Activated T-cell treated with anti-CD3 and anti-CD28 coated beads, Interleukin-2, amount 50 U/mL, for 48 hours (primary cell): ENCODE measurements around the gene AVP.
"Not testable (repeated sequence)": the region's sequence is repeated elsewhere in the genome, so short reads cannot be mapped to it uniquely, and the experiment has no call there.

Experiments
- DNase-seq, 2 experiments: peaks; one replicate each; pipeline ENCODE4 v3.0.0-alpha.2; 2020

Gene AVP, protein sequence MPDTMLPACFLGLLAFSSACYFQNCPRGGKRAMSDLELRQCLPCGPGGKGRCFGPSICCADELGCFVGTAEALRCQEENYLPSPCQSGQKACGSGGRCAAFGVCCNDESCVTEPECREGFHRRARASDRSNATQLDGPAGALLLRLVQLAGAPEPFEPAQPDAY

DNA sequence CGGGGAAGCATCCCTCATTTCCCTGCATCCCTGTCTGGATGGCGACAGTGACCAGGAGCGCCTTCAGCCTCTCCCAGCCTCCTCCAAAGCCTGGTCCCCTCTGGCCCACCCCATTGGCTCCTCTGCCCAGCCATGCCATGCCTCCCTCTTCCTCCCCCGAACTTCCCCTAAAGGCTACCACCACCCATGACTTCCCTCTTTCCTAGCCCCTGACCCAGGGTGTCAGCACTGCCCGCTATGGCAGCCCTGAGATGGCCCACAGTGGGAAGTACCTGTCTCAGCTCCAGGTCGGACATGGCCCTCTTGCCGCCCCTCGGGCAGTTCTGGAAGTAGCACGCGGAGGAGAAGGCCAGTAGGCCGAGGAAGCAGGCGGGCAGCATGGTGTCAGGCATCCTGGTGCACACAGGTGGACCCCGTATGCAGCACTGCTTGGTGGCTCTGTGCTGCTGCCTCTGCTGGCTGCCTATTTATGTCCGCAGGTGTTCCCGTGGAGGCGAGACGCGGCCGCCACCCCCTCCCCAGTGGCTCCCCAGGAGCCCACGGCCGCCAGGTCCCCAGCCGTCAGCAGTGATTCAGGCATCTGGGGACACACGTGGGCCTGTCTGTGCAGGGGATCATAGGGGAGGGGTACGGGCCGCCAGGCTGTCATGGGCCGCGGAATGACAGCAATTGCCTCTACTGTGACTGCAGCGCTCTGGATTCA, at the start of gene AVP:
Gene AVP (minus strand): TSS at position 442 of the 703 bp plus-strand sequence. CDS start 50 bp downstream, at position 392.
- DNase-seq = no peak

DNA sequence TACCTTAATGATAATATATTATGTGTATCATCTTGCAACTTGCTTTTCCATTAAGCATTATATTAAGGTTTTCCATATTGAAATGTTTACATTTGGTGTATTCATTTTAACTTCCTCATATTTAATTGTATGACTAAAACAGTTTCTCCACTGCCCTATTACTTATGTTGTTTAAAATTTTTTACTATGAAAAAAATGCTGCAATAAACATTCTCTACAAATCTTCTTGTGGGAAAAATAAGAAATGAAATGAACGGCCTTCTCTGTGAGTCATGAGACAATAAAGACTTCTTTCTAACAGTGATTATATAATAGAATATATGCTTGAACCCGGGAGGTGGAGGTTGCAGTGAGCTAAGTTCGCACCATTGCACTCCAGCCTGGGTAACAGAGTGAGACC, 49.6 kb upstream of the AVP start:
- DNase-seq = no peak

DNA sequence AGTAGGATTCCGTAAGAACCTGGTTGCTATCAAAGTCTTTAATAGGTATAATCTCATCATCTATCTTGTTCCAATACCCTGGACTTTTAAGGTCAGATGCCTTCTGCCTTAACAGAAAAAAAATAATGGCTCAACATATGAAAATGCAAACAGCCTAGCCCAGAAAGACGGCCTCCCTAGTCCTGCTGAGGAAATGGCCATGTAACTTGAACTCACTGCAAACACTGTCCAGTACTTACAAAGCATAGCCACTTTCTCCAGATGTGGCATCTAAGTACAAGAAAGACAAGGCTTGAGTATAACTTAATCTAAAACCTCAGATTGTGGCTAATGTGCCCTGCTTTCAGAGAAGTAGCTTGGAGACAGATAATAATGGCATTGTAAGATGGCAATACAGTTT, 48.6 kb upstream of the AVP start:
- no peak for DNase-seq

DNA sequence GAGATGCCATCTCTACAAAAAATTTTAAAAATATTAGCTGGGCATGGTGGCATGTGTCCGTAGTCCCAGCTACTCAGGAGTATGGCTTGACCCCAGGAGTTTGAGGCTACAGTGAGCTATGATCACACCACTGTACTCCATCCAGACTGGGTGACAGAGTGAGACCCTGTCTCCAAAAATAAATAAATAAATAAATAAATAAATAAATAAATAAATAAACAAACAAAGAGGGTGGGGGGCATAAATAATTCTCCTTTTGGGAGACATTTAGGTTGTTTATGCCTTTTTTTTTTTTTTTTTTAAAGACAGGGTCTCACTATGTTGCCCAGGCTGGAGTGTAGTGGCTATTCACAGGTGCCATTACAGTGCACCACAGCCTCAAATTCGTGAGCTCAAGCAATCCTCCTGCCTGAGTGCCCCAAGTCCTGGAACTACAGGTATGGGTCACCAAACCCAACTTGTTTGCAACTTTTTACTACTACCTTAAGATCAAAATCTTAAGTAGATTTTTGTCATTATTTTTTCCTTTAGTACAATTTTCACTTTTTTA, 45.6 kb upstream of the AVP start:
- no peak for DNase-seq

DNA sequence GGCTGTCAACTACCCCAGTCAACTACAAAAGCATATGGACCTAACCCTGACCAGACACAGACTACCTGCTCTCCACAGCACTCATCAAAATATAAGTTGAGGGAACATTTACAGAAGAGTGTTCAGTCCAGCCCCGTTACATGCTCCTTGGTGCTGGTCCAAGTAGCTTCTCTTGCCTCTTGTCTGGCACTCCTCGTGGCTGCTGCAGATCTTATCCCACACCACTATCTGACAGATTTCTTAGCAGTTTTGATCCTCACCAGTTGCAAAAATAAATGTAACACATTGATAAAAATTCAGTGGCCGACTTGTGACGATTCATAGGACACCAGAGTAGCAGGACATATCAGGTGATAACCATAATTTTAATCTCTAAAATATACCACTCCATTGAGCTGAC, 44.6 kb upstream of the AVP start:
- DNase-seq = no peak

DNA sequence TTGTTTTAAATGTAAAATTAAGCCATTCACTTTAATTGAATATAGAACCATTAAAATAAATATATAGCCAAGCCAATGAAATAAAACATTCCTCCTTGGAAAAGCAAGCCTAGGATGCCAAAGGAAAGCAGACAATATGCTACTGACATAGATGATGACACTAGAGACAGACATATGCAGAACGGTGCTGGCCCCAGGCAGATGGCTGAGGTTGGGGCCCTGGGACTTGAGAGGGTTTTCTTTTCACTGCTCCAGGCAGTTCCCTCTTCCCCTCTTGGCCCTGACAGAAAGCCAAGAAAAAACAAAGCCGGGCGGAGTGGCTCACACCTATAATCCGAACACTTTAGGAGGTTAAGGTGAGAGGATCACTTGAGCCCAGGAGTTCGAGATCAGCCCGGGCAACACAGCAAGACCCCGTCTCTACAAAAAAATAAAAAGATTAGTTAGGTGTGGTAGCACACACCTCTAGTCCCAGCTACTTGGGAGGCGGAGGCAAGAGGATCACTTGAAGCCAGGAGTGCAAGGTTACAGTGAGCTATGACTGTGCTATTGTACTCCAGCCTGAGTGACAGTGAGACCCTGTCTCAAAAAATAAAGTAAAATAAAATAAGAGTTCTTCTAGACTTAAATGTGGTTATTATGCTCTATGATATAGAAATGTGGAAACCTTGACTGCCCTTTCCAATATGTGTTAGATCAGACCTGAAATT, 43.9 kb upstream of the AVP start:
- DNase-seq = no peak

DNA sequence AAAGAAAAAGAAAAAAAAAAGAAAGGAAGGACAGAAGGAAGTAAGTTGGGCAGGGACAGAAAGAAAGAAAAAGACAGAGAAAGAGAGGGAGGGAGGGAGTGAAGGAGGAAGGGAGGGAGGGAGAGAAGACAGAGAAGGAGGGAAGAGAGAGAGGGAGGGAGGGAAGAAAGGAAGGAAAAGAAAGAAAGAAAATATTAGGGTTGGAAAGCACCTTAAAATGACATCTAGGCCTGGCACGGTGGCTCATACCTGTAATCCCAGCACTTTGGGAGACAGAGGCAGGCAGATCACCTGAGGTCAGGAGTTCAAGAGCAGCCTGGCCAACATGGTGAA, 42.0 kb upstream of the AVP start:
- DNase-seq = no peak

DNA sequence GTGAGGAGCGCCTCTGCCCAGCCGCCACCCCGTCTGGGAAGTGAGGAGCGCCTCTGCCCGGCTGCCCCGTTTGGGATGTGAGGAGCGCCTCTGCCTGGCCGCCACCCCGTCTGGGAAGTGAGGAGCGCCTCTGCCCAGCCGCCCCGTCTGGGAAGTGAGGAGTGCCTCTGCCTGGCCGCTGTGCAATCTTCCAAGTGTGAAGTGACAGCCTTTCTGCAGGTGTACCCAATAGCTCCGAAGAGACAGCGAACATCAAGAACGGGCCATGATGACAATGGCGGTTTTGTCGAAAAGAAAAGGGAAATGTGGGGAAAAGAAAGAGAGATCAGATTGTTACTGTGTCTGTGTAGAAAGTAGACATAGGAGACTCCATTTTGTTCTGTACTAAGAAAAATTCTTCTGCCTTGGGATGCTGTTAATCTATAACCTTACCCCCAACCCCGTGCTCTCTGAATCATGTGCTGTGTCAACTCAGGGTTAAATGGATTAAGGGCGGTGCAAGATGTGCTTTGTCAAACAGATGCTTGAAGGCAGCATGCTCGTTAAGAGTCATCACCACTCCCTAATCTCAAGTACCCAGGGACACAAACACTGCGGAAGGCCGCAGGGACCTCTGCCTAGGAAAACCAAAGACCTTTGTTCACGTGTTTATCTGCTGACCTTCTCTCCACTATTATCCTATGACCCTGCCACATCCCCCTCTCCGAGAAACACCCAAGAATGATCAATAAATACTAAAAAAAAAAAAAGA, 41.4 kb upstream of the AVP start:
- not testable (repeated sequence) for DNase-seq

DNA sequence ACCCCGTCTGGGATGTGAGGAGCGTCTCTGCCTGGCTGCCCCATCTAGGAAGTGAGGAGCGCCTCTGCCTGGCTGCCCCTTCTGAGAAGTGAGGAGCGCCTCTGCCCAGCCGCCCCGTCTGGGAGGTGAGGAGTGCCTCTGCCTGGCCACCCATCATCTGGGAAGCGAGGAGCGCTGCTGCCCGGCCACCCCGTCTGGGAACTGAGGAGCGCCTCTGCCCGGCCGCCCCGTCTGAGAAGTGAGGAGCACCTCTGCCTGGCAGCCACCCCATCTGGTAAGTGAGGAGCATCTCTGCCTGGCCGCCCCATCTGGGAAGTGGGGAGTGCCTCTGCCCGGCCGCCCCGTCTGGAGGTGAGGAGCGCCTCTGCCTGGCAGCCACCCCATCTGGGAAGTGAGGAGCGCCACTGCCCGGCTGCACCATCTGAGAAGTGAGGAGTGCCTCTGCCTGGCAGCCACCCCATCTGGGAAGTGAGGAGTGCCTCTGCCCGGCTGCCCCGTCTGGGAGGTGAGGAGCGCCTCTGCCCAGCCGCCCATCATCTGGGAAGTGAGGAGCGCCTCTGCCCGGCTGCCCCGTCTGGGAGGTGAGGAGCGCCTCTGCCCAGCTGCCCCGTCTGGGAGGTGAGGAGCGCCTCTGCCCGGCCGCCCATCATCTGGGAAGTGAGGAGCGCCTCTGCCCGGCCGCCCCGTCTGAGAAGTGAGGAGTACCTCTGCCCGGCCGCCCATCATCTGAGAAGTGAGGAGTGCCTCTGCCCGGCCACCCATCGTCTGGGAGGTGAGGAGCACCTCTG, 40.4 kb upstream of the AVP start:
- DNase-seq = not testable (repeated sequence)

DNA sequence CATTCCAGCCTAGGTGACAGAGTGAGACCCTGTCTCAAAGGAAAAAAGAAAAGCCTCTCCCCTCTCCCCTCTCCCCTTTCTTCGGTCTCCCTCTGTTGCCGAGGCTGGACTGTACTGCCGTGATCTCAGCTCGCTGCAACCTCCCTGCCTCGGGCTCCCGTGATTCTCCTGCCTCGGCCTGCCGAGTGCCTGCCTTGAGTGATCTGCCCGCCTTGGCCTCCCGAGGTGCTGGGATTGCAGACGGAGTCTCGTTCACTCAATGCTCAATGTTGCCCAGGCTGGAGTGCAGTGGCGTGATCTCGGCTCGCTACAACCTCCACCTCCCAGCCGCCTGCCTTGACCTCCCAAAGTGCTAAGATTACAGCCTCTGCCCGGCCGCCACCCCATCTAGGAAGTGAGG, 39.6 kb upstream of the AVP start:
- DNase-seq = not testable (repeated sequence)

DNA sequence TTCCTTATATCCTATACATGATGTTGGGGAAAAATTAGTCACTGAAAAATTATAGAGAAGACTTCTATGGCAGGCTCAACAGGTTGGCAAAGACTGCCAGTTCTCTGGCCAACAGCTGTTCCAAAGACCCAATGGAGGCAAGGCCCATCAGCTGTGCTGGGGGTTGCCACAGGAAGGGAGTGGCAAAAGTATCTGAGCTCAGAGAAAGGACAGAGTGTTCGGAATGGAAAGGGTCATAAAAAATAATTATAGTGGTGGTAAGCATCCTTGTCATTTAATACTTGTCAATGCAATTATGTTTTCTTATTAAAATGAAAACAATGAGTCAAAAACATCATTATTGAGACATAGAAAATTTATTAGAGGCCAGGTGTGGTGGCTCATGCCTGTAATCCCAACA, 39.0 kb upstream of the AVP start:
- DNase-seq = no peak

DNA sequence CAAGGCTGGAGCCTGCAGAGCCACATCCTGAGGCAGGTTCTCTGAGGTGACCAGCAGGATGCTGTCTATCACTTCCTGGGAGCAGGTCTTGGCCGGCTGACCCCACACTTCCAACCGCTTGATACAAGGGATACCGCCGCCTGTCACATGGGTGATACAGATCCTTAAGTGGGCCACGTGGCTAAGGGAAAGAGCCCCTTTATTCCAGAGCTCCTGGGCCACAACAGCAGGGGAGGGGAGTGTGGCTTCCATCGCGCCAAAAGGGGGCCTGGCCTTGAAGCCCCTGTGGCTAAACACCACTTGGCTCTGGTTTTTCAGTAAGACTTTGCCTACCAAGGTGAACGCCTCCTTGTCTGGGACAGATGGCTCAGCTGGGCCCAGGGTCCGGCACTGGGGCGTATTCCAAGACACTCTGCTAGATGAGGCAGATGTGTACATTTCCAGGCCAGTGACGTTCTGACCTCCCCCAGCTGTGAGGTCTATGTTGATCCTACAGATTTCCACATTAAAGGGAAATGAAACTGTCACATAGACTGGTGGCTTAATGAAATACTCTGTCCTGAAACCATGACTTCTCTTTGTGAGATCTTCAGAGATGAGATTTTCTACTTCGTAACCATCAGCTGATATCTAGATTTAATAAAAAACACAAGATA, 37.6 kb upstream of the AVP start:
- DNase-seq = no peak

DNA sequence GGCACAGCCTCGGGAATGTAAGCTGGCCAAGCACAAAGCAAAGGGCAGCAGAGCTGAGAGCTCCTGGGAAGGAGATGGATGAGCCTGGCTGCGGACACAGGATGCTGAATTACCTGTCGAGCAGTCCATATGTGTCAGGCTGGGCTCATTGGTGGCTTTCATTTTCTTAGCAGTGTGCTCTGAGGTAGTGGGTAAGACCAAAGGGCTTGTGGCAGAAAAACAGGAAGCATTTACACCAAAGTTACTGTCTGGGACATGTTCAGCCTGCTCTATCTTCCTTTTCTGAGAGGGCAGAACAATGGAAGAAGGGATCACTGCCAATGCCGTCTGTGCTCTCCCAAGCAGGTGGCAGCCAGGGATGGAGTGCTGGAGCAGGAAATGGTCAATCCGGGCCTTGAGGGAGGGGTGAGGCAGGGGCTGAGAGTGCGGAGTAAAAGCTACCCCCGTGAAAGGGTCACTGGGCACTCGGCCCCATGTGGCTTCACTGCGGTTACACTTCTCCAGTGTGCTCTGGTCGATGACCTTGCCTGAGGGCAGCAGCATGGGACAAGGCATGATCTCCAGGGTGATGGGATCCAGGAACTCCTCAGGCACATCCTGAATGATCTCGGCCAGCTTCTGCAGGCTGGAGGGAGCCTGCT, 36.9 kb upstream of the AVP start:
- DNase-seq = no peak

DNA sequence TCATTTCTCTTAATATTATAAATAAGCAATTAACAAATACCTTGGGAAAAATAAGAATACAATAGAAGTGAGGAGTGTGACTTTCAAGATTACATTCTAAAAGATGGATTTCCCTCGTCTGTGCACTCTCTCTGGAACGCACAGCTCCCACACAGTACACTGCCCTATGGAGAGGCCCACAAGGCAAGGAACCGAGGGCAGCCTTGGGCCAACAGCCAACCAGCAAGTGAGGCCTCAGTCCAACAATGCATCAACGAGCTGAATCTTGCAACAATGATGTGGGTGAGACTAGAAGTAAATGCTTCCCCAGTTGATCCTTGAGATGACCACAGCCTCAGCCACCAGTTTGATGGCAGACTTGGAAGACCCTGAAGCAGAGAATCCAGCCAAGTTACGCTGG, 34.5 kb upstream of the AVP start:
- no peak for DNase-seq

DNA sequence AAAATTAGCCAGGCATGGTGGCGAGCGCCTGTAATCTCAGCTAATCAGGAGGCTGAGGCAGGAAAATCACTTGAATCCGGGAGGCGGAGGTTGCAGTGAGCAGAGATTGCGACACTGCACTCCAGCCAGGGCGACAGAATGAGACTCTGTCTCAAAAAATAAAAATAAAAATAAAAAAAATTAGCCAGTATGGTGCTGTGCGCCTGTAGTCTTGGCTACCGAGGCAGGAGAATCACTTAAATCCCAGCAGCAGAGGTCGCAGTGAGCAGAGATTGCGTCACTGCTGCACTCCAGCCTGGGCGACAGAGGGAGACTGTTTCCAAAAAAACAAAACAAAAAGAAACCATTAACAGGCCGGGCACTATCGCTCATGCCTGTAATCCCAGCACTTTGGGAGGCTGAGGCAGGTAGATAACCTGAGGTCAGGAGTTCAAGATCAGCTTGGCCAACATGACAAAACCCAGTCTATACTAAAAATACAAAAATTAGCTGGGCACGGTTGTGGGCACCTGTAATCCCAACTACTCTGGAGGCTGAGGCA, 33.4 kb upstream of the AVP start:
- DNase-seq = peak in 1 of 2 experiments; percentile 50

DNA sequence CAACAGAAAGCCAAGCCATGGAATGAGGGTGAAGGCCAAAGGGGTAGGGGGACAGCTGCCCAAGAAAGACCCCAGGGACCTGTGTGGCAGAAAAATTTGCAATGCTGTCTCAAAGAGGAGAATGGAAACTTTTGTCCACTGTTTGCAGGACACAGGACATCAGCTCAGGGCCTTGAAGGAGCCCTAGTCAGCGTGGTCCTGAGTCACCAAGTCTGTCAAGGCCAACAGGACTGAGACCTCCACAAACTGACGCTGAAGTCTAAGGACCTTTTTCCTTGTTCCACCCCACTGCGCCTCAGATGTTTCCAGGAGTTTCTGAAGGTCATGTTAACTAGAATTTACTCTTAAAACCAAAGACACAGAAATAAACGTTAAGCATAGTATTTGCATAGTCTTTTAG, 31.8 kb upstream of the AVP start:
- no peak for DNase-seq

DNA sequence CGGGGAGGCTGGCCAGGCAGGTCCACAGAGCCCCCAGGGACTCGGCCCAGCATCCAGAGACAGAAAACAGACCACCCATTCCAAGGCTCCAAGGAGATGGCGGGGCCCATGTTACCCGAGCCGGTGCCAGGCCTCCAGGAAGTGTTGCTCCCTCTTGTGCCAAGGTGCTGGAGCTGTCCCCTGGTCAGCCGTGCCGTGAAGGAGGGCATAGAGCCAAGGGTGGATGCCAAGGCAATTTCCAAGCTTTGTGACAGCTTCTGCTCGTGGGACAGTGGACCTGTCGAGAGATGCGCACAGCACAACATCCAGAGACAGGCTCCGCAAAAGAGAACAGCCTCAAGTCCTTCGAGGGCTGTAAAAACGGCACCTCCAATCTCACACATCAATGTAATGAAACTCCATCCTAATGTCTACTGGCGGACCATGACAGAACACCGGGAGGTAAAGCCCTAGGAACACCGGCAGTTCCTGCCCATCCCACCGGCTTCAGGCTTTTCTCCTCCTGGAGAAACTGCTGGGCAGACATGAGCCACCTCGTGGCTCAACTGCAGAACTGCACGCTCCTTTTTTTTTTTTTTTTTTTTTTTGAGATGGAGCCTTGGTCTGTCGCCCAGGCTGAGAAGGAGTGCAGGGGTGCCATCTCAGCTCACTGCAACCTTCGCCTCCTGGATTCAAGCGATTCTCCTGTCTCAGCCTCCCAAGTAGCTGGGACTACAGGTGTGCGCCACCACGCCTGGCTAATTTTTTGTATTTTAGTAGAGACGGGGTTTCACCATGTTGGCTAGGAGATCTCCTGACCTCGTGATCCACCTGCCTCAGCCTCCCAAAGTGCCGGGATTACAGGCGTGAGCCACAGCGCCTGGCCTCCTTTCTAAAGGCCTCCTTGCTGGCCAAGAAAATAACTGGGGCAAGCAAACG, 30.9 kb upstream of the AVP start:
- peak; percentile 33 to 53 for DNase-seq

DNA sequence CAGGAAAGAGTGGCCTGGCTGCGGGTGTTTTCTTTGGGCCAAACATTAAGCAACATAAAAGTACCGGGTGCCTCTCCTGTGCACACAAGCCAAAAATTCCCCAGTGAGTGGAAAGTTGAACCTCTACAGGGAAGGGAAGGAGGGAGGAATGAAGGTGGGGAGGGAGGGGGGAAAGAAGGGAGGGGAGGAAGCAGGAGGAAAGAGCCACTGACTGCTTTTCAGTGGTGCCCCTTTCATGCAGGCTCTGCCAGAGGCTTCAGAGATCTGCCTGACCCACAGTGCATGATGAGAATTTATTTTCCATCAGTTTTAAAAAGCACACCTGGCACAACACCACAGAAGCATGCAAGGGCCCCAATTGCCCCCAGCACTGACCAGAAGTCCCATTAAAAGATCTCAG, 27.5 kb upstream of the AVP start:
- DNase-seq = no peak

DNA sequence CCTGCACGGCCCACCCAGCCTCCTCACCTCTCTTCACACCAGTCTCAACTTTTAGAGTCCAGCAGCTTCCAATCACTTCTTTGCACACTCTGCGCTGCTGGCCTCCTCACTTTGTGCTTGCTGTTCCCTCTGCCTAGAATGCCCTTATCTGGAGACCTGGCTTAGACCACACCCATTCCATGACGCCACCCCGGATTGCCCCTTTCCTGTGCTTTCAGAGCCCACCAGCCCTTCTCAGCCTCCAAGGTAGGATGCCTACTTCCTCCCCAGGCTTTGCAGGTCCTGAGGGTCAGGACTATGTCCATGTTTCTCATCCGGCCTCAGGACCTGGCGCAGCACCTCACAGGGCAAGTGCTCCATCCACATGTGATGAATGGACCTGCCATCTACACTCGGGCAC, 27.0 kb upstream of the AVP start:
- no peak for DNase-seq
